ENCODE measurements around the gene CFAP100.

The CFAP100 gene

DNA sequence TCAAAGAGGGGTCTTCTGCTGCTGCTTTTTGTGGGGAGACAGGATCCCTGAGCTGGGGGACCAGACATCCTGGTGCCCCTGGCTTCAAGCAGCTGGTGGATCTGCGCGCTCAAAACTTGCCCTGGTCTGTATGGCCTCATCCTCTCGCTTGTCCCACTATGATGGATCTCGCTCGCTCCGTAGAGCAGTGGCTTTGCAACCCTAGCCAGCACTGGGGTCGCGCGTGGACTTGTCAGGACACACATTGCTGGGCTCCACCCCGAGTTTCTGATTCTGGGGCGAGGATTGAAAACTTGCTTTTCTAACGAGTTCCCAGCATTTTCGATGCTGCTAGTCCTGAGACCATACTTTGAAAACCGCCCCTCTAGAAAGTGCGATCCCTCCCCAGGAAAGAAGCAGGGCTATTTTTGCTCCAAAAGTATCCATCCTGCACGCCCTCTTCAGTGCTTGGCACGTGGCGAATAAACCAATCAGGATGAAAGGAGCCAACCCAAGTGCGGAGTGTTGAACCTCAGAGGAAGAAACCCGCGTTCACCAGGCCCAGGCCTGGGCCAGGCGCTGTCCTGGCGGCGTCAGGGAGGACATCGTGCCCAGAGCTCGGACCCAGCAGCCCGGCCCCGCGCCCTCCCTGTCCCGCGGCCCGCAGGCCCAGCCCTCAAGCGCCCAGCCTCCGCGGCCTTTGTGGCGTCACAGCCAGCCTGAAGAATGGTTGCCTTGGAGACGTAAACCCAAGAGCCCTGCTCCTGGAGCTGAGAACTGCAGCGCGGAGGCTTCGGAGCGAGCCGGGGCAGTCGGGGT is at the start of gene CFAP100:
Gene CFAP100 (plus strand): TSS at position 731 of the 798 bp plus-strand sequence. CDS start 1,092 bp downstream, outside the sequence.
- no peak for DNase-seq (ENCODE audit: low read depth in 2 of 2)

DNA sequence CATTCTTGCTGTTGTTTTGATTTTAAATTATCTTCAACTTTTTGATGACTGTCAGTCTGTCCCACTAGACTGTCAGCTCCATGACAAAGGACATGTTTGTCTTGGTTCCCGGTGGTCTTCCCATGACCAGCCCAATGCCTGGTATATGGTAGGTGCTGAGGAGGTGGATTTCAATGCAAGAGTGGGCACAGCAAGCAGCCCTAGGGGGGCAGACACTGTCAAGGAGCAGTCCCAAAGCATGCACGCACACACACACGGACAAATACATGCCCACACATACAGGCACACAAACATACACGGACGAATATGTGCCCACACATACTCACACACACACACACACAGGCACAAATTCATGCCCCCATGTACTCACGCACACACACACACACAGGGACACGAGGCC is 49.5 kb upstream of the CFAP100 start:
- DNase-seq (ENCODE audit: low read depth in 2 of 2): no peak

GRCh38 chr3:126345641-126346460 is 48.9 kb upstream of the CFAP100 start:
- no peak for DNase-seq (ENCODE audit: low read depth in 2 of 2)

- DNase-seq (ENCODE audit: low read depth in 2 of 2): no peak
These were observed 48.2 kb upstream of the CFAP100 start for GRCh38 chr3:126346466-126346865.

- no peak for DNase-seq (ENCODE audit: low read depth in 2 of 2)
These were observed 47.1 kb upstream of the CFAP100 start for GRCh38 chr3:126347543-126348161.

- no peak for DNase-seq (ENCODE audit: low read depth in 2 of 2)
These were observed 46.3 kb upstream of the CFAP100 start for GRCh38 chr3:126348308-126348920.

GRCh38 chr3:126349071-126349470 is 45.6 kb upstream of the CFAP100 start:
- DNase-seq (ENCODE audit: low read depth in 2 of 2): no peak

GRCh38 chr3:126349611-126350501 is 44.9 kb upstream of the CFAP100 start:
- no peak for DNase-seq (ENCODE audit: low read depth in 2 of 2)

DNA sequence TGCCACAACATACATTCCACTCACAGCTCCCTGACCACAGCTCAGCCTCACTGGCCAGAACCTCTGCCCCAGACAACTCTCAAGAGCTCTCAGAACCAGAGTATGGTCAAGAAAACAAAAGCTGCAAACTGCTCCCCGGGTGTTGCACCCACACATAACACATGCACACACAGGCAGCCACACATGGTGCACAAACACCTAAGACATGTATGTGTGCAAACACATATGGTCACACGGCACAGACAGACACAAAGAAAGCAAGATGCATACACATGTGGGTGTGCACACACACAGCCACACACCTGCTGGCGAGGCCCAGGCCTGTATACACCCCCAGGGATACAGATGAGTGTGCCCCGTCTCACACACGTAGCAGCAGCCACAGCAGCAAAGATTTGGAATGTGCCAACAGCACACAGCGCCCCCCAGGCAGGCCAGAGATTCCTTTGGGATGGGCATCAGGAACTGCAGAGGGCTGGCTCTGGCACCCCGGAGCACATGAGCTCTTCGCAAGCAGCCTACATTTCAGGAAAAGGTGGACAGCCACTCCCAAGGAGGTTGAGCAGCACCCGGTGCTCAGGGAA is 44.1 kb upstream of the CFAP100 start:
- no peak for DNase-seq (ENCODE audit: low read depth in 2 of 2)

GRCh38 chr3:126351086-126351770 is 43.5 kb upstream of the CFAP100 start:
- no peak for DNase-seq (ENCODE audit: low read depth in 2 of 2)

DNA sequence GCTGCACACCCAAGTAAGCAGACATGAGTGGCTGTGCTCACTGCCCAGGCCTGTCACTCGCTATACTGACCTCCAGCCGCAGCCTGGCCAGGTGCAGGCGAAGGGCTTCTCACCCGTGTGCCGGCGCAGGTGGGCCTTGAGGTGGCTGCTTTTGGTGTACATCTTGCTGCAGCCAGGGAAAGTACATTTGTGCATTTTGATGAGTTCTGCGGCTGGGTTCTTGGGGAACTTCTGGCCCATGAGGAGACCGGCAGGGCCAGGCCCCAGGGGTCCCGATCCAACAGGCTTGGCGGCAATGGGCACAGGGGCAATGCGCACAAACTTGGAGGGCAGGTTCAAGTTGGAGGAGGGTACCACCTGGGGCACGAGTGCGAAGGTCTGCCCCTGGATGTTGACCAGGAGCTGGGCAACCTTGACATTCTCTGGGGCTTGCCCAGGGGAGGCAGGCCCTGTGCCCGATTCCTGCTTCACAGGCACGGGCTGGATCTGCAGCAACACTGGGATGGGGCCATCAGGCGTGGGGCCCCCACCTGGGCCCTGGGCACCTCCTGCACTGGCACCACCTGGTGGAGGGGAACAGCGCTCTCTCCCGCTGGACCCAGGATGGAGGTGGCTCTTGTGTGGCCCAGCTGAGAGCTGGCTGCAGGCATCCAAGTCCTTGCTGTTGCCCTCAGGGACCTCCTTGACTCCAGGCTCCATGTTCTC is 42.8 kb upstream of the CFAP100 start:
- DNase-seq (ENCODE audit: low read depth in 2 of 2): no peak

DNA sequence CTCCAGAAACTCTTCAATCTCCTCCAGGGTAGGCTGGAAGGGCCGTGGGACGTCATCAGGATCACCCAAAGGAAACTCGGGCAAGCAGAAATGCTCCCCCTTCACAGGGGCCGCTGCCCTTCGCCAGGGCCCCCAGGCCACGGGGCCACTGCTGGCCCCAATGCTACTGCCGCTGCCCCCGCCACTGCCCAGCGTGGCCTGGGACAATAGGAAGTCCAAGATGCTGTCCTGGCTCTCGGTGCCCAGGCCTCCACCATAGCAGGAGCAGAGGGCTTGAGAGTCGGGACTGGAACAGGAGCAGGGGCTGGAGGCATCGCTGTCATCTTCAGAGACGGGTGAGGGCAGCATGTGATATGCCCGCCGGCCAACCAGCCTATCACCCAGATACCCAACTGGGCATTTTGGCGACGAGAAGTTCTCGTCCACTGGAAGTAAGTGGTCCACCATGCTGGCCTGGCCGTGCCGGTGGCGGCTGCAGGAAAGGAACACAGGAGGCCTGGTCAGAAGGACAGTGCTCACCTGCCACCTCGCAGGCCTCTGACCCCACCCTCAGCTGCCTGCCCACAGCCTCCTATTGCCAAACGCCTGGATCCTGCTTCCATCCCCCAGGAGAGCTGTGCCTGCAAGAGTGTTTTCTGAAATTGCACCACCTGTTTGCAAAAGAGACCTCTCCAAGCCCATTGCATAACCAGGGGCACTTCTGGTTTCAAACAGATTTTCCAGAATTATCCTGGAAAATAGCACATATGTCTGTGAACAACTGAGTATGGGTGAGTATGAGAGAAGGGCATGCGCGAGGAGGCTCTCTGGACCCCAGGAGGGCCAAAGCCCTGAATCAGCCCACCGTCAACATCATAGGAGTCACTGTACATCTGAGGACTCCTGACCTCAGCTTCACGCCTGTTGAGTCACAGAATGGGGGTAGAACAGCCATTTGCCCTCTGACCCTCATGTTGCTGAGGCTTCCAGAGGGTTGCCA is 41.9 kb upstream of the CFAP100 start:
- DNase-seq (ENCODE audit: low read depth in 2 of 2): no peak

DNA sequence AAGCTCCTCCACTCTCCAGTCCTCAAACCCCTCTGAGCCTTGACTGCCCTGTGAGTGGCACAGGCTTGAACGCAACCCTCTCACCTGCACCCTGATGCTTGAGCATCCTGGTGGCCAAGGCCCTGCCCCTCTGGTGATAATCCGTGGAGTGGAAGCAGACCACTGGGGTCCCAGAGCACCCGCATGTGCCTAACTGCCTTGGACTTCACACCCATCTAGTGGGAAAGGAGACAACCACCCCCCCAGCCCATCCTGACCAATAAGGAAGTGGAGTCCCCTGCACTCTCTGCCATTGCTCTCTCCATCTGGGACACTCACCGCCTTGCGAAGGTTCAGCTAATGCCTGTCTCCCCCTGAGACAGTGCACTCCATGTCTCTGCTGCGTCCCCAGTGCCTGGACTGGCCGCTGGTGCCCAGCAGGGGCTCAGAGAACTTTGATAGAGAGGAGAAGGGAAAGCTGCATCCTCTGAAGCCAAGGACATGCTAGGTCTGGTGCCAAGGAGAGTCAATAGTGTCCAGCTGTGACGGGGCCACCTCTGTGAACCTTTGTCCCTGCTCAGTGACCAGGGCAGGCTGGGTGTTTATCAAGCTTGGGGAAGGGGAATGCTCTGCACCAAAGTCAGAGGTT is 40.9 kb upstream of the CFAP100 start:
- no peak for DNase-seq (ENCODE audit: low read depth in 2 of 2)

GRCh38 chr3:126354776-126355175 is 39.9 kb upstream of the CFAP100 start:
- no peak for DNase-seq (ENCODE audit: low read depth in 2 of 2)

- DNase-seq (ENCODE audit: low read depth in 2 of 2): no peak
These were observed 39.5 kb upstream of the CFAP100 start for GRCh38 chr3:126355251-126355650.

- DNase-seq (ENCODE audit: low read depth in 2 of 2): no peak
These were observed 38.8 kb upstream of the CFAP100 start for GRCh38 chr3:126355777-126356372.
